Adrenal gland (tissue), 5 donors: ENCODE measurements around the gene CFAP74.

Experiments used
- CTCF ChIP-seq, 6 experiments: fragments of 450-650 bp in 4 of 6; fragments of 200-600 bp in 2 of 6; sonication (generic) in 1 of 6; IDR thresholded peaks; 1 replicate in 5 of 6; 2 replicates in 1 of 6; pipeline versions ENCODE4 v1.5.1 to v1.8.0; 2016 to 2021; ENCODE audit warnings: antibody characterized with exemption in 6 of 6, mild to moderate bottlenecking in 2 of 6, moderate library complexity in 1 of 6
- POLR2A ChIP-seq, 2 donors: fragments of 450-650 bp; IDR thresholded peaks; one replicate each; pipeline ENCODE4 v1.6.1; 2017; ENCODE audit warnings: antibody characterized with exemption in 2 of 2, mild to moderate bottlenecking in 2 of 2, moderate library complexity in 1 of 2
- donor health status: DM: no; HTN: no; CAD: no.

GRCh38 chr1:1976031-1976430 is 27.6 kb downstream of the CFAP74 start:
- no peak for TF ChIP-seq CTCF (IDR thresholded peaks at IDR 0.05)
- no peak for TF ChIP-seq POLR2A (IDR thresholded peaks at IDR 0.05)
